ENCODE results near the gene DAZAP1.
"Not testable (repeated sequence)": the region's sequence is repeated elsewhere in the genome, so short reads cannot be mapped to it uniquely, and the experiment has no call there.

Gene DAZAP1

DNA sequence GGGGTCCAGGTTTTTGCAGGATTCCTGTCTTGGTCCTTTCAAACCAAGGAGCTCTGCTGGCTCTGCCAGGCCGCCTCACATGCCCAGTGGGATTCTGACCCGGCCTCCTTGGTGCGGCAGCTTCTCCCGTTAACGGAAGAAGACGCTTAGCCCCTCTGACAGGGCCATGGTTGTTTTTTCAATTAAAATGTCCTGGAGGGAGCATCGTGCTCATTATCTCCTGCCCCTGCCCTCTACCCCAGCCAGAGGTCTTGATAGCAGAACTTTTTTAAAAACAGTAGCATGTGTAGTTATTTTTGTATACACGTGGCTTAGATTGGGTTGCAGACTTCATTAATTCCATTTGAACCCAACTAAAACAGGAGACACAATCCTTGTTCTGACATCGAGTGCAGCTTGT, 19.4 kb downstream of the DAZAP1 start:
- no peak for DNase-seq

DNA sequence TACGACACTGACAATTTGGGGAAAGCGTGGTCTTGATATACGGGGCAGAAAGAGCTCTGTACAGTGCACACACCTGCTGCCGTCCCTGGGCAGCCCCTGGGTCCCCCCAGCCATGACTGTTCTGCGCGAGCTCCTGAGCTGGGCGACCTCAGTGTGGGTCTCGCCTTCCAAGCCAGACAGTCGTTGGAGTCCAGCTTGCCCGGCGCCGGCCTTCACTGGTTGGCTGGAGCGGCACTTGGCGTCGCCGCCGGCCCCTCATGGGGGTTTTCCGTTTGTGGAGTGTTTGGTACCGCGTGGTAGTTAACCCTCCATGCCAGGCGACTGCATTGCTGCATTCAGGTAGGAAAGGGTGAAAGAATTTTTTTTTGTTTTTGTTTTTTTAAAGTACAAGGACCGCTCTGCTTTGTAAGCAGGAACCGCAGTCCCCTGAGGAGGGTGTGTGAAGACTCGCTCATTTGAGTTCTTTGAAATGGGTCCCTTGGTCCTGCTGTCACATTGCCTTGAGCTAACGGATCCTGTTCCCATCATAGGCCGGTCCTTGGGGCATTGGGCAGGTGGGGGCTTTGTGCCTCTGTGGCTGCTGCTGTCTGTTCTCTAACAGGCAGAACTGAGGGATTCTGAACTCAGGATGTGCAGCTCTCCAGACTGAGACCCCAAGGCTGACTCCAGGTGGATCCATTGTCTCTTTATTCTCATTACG, 20.0 kb downstream of the DAZAP1 start:
- no peak for DNase-seq

DNA sequence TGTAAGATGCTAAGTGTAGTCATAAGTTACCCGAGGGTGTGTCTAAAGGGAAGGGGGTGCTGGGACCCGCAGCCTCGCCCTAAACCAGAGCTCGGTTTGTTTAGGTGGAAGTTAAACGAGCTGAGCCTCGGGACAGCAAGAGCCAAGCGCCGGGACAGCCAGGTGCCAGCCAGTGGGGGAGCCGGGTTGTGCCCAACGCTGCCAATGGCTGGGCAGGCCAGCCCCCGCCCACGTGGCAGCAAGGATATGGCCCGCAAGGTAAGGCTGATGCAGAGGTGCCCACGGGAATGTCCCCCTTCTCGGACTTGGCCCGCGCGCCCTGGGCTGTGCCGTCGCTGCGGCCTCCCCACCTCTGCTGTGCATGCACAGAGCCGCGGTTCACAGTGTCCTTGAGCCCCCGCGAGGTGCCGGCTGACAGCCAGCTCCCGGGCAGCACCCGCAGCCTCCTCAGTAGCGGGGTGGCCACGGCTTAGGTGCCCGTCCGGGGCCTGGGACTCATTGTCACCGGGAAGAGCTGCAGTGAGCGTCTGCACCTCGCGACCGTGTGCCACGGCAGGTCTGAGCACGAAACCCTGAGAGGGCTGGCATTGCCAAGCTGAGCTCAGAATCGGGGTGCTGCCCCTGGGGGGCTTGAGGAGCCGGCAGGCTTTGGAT, 21.5 kb downstream of the DAZAP1 start:
- DNase-seq, result no peak

DNA sequence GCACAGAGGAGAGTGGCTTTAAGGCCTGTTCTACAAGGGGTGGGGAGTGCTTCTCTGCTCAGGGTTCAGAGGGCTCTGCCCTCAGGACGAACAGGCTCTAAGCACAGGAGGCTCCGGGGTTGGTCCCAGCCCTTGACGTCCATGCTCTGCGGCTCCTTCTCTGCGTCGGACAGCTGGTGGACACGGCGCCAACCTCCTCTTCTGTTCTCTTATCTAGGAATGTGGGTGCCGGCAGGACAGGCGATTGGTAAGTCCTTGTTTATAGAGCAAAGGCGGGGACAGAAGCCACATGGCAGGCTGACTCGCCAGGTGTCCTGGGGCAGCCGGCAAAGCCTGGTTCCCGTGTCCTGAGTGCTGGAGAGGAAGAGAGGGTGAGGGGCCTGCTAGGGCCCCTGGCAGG, 22.4 kb downstream of the DAZAP1 start:
- no peak for DNase-seq

DNA sequence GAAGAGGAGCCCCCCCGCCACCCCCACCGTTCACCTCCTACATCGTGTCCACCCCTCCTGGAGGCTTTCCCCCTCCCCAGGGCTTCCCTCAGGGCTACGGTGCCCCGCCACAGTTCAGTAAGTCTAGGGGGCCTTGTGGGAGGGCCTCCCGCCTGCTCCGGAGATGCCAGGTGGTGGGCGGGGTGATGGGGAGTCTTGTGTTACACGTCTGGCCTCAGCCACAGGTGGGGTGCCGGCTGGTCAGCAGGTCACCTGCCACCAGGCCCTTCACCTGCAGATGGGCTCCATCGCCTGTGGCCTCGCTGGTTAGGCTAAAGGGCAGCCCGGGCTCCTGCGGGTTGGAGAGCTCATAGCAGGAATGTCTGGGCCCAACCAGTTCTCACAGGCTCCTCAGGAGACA, 22.9 kb downstream of the DAZAP1 start:
- no peak for DNase-seq

DNA sequence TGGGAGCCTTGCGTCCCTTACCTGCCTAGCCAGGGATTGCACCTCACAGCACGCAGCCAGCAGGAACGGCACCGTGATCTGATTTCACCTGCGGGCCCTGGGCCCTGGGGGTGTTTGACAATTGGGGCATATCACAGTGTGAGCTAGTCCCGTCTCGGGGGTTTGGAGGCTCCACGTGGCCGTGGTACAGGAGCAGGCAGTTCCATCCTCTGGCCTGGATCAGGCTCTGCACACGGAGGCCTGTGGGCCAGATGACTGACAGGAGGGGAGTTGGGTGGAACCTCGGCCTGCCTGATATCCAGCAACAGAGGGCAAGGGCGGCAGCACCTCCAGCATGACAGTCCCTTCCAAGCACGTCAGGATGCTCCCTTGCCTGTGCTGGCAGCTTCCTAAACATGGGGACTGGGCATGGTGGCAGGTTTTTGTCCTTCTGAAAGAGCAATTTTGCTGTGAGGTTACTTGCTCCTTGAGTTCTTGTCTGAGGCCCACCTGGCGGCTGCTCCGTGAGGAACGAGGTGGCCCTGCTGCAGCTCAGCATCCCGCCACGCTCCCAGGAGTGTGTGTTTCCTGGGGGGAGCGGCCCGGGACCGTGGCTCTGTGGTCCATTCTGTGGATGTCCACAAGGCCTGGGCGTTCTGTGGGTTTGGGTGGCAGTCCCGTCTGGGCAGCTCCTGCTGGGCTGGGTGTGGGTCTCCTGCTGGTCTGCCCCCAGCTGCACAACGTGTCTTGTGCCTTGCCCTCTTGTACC, 24.5 kb downstream of the DAZAP1 start:
- no peak for DNase-seq

DNA sequence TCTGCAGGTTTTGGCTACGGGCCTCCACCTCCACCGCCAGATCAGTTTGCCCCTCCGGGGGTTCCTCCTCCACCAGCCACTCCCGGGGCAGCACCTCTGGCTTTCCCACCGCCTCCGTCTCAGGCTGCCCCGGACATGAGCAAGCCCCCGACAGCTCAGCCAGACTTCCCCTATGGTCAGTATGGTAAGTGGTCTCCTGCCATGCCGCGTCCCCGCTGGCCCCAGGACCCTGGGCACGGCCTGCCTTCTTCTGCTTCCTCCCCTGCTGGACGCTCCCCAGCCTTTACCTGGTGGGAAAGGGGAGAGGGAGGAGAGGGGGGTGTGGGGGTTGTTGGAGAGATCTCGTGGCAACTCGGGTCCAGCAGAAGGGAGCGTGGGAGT, 25.1 kb downstream of the DAZAP1 start:
- no peak for DNase-seq

DNA sequence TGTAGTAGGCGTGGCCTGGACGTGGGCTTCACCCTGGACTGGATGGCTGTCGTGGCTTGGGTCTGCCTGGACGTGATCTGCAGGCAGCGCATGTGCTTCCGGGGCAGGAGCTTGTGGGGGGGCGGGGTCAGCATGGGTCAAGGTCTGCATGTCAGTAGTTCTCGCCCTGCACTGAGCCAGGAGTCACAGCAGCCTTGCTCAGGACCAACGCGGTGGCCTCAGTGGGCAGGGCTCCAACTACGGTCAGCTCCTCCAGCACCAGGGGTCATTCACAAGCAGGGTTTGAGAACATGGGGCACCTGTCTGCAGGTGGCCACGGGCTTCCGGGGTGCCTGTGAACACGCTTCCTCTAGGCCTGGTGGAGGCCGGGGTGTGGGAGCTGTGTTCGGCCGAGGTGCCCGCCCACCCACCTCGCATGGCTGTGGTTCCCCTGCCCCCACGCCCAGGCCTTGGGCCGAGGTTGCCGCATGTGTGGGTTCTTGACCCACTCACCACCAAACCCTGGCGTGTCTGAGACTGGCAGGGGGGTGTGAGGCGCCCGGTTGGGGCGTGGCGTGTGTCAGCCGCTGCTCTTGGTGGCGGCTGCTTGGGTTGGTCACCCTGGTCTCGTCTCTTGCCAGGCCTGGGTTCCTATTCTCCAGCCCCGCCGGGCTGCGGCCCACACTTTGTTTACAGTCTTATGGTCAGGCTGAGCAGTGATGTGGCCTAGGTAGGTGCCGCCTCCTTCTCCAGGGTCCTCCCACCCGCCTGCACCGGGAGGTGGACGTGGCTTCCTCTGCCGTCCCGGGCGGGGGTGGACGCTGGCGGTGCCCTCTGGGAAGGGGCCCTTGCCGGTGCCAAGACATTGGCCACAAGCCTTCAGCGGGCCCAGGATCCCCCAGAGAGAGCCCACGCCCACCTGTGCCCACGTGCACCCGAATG, 26.0 kb downstream of the DAZAP1 start:
- DNase-seq, result no peak

DNA sequence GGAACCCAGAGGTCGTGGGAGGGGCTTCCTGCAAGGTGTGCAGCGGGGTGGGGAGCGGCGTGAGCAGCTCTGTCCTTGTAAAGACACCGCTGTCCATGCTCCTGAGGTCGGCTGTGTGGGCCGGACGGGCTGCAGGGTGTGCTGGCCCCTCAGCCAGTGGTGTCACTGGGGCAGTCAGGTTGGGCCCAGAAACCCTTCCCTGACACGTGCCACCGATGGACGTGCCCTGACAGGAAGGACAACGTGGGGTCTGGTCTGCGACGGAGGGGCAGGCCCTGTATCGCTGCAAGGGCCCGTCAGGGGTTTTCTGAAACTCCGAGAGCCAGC, 26.6 kb downstream of the DAZAP1 start:
- DNase-seq, result no peak

DNA sequence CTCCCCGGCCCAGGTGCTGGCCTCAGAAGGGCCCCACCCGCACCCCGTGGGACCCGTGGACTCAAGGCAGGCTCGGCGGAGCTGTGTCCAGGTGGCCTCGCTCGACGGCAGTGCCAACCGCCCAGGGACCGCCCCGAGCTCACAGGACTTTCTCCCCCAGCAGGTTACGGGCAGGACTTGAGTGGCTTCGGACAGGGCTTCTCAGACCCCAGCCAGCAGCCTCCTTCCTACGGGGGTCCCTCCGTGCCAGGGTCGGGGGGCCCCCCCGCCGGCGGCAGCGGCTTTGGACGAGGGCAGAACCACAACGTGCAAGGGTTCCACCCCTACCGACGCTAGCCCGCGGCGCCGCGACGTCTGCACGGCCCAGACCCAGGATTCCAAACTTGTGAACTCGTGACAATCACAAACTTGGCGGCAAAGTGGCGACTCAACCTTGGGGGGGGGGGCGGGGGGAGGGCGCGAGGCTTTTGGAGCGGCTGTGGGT, 27.2 kb downstream of the DAZAP1 start:
- DNase-seq, result no peak

DNA sequence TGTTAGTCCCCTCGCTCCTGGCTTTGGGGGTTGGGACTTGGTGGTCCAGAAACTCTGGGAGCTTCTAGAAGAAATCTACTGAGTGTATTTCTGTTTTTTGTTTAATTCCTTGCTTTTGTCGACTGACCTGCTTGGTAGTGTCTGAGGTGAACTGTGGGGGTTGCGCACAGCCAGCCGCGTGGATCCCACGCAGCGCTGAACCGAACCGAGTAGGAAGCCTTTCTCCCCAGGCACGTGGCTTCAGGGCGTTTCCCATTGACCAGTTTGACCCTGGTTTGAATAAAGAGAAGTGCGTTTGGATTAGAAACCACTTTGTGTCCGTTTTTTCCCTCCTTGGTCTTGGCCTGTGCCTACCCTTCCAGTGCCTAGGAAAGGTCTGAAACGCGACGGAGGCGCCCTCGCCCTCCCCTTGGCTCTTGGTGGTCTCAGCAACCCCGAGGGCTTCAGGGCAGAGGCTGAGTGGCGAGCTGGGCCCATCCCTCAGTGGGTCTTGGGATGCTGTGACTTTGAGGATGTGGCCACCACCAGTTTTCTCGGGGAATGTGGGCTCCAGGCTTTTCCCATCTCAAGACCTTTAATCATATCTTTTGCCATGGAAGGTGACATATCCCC, 28.1 kb downstream of the DAZAP1 start:
- DNase-seq, result no peak

DNA sequence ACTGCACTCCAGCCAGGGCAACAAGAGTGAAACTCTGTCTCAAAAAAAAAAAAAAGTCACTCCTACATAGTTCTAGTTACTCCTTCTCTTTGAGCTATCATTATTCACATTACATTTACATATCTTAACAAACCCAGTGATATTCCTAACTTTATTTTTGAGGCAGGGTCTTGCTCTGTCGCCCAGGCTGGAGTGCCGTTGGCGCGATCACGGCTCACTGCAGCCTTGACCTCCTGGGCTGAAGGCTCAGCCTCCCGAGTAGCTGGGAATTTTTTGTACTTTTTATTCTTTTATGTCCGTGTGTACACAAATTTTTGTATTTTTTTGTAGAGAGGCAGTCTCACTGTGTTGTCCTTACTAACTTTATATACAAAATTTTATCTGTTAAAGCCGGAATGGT, 30.2 kb downstream of the DAZAP1 start:
- no peak for DNase-seq

DNA sequence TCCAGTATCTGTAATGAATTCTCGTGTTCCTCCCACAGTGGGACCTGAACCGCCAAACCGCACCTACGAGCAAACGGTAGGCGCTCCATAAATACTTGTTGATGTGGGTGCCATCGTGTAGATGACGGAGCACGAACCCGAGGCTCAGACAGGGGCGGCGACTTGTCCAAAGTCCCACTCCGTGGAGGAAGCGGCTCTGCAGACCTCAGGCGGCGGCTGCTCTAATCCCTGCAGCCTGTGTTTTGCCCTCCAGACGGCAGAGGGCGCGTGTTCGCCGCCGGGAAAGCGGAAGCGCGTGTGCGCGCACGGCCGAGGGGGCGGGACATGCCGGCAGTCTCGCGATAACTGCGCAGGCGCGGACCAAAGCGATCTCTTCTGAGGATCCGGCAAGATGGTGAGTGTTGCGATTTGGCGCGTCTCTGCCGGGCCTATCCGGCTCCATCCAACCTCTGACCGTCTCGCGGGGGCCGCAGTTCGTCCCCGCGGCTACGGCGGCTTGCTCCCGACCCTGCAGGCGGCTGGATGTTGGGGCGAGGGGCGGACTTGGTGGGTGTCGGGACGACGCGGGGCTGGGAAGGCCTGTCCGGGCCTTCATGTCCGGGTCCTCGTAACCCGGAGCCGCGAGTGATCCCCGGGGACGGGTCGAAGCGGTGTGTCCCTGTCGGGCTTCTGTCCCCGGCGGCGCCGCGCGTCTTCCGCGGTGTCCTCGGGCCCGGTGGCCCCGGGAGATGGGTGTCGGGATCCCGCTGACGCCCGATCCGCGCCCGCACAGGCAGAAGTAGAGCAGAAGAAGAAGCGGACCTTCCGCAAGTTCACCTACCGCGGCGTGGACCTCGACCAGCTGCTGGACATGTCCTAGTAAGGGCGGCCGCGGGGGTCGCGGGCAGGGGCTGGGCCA, 30.9 kb downstream of the DAZAP1 start, which contains the start of gene RPS15:
Gene RPS15, plus strand, starts transcription at position 362 of the 898 bp plus-strand sequence. Its CDS starts 30 bp downstream, at position 392.
- DNase-seq, result peak; percentile 98

DNA sequence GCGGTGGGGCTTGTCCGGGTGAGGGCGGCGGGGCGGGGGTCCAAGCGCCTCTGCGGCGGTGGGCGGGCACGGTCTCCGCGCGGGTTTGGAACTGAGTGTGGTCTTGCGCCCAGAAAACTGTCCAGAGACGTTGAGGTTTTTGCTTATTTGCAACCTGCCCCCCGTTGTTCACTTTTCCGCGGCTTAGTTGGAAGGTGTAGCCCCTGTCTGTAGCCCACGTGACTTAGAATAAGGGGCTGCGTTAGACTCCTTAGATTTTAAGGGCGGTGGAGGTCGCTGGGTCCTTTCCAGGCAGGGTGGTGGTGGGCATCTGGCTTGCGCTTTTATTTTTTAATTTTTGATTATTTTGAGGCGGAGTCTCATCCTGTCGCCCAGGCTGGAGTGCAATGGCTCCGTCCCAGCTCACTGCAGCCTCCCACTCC, 31.6 kb downstream of the DAZAP1 start:
- no peak for DNase-seq

DNA sequence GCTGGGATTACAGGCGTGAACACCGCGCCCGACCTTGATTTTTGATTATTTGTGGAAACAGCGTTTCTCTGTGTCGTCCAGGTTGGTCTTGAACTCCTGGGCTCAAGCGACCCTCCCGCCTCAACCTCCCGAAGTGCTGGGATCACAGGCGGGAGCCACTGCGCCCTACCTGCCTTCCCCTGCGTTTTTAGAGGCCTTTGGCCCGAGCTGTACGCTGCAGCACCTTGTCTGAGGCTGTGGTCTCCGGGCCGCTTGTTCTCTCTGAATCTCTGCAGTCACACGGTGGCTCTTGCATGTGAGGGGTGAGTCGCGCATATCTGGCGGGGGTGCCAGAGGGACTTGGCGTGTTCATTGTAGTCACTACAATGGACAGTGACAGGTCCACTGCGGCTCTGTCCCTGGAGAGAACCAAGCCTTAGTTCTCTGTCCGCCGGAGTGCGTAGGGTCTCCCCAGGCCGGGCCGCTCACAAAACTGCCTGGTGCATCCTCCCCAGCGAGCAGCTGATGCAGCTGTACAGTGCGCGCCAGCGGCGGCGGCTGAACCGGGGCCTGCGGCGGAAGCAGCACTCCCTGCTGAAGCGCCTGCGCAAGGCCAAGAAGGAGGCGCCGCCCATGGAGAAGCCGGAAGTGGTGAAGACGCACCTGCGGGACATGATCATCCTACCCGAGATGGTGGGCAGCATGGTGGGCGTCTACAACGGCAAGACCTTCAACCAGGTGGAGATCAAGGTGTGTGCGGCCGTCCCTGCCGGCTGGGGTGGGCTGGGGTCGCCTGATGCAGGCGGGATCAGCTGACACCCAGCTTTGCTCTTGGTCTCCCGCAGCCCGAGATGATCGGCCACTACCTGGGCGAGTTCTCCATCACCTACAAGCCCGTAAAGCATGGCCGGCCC, 32.4 kb downstream of the DAZAP1 start:
- not testable (repeated sequence) for DNase-seq

DNA sequence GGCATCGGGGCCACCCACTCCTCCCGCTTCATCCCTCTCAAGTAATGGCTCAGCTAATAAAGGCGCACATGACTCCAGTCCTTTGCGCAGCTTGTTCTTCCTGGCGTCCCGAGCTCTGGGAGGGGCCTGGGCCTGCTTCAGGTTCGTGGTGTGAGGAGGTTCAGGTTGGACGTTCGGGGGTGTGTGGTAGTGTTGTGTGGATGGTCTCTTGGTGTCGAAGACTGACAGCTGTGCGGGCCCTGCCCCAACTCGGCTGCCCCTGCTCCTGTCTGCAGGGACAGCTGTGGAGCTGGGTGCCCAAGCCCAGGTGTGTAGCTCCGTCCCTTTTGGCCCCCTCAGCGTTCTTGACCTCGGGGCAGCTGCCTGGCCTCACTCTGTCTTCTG, 33.0 kb downstream of the DAZAP1 start:
- DNase-seq, result no peak

DNA sequence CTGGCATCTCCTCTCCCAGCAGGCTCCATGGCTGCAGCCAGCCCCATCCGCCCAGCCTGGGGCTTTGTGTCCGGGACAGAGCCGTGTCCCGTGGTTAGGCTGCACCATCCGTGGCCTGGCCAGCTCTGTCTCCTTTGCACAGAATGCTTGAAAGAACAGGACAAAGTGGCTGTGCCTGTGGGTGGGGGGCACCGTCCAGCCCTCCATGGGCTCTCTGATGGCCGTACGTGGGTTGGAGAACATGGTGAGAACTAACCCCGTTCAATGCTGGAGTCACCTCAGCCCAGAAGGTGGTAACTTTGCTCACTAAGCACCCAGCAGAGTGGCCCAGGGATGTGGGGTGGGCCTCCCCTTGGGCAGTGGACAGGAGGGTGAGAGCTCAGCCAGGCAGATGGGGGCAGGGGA, 33.6 kb downstream of the DAZAP1 start:
- no peak for DNase-seq

DNA sequence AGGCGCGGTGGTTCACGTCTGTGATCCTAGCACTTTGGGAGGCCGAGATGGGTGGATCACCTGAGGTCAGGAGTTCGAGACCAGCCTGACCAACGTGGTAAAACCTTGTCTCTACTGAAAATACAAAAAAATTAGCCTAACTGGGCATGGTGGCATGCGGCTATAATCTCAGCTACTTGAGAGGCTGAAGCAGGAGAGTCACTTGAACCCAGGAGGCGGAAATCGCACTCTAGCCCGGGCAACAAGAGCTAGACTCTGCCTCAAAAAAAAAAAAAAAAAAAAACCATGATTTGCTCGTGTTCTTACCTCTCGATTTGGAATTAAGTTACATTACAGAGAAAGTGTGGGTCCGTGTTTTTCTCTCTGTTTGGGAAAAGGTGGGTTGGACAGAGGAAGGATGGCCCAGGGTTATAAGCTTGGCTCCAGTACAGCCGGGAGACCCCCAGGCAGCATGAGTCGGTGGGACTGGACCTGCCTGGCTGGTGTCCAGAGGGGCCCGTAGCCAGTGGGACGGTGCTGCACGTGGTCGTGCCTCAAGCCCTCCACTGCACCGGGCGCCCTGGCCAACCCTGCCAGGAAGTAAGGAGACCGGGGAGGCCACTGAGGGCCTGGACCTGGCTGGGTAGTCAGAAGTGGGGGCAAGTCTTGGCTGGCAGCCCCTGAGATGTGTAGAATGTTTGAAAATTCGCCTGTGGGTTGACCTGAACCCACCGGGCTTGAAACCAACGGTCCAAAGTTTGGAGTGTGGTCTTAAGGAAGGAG, 34.5 kb downstream of the DAZAP1 start:
- no peak for DNase-seq

DNA sequence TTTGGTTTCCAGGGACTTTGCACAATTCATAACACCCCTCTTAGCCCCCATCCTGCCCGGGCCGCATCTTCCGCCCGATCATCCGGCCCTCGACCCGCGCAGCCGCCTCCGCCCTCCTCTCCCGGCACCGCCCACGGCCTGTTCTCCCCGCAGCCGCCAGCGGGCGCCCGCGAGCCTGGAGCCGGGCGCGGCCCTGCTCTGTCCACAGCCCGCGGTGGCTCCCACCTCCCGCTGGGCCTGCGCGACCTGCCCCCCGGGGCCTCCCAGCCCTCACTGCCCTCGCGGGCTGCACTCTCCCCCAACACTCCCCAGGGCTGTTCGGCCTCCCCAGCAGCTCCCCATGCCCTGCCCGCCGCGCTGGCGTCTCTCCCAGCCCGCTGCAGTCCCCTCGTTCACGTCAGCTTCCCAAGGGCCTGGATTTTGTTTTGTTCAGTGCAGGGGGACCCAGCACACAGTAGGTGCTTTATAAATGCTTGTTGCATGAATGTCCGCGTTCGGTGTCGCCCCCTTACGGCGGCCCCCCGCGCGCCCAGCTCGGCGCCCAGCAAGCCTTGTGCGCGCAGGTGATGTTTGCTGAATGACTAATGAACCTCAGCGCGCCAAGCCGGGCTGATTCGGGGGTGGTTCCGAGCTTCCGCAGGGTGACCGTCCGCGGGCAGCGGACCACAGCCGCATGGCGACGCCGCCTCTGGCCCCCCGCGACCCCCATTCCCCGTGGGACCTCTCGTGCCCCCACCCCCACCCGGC, 38.0 kb downstream of the DAZAP1 start:
- DNase-seq, result peak; percentile 82
